Vagina (tissue), 2 donors: ENCODE results near the gene EIF3I. TPM values are rescaled to one million over a fixed set of nuclear protein-coding genes. Genes with fewer than 3 reads are reported as not detected.

ENCODE experiments used
- DNase-seq, 2 donors: peaks; one replicate each; pipeline ENCODE4 v3.0.0-alpha.2; 2017; ENCODE audit errors: extremely low spot score in 2 of 2
- H3K27ac ChIP-seq: fragments of 200-600 bp; sonication (generic); one replicate; pipeline ENCODE4 v1.5.1; 2019
- H3K27me3 ChIP-seq: fragments of 200-600 bp; sonication (generic); one replicate; pipeline ENCODE4 v1.5.1; 2019
- H3K36me3 ChIP-seq, 2 donors: fragments of 200-600 bp; sonication (generic); one replicate each; pipeline ENCODE4 v1.5.1; 2017 to 2019
- H3K4me1 ChIP-seq: fragments of 200-600 bp; sonication (generic); one replicate; pipeline ENCODE4 v1.5.1; 2019
- H3K4me3 ChIP-seq, 2 donors: fragments of 200-600 bp; sonication (generic); 1 replicate in 1 of 2; 2 replicates in 1 of 2; pipeline ENCODE4 v1.5.1; 2016 to 2019
- H3K9me3 ChIP-seq: fragments of 200-600 bp; sonication (generic); one replicate; pipeline ENCODE4 v1.5.1; 2019
- CTCF ChIP-seq, 3 experiments: fragments of 450-650 bp in 2 of 3; fragments of 200-600 bp in 1 of 3; sonication (generic) in 1 of 3; IDR thresholded peaks; one replicate each; pipeline ENCODE4 v1.5.1; 2017 to 2019; ENCODE audit warnings: antibody characterized with exemption in 3 of 3, mild to moderate bottlenecking in 2 of 3, moderate library complexity in 2 of 3
- POLR2A ChIP-seq, 2 donors: fragments of 450-650 bp; IDR thresholded peaks; one replicate each; pipeline ENCODE4 v1.6.1; 2017; ENCODE audit warnings: antibody characterized with exemption in 2 of 2, mild to moderate bottlenecking in 2 of 2, moderate library complexity in 2 of 2
- POLR2AphosphoS5 ChIP-seq, 2 donors: sonication (generic); formaldehyde crosslinking; IDR thresholded peaks; one replicate each; pipeline ENCODE4 v1.9.0; 2017; ENCODE audit warnings: antibody characterized with exemption in 2 of 2, mild to moderate bottlenecking in 2 of 2, low read depth in 1 of 2; ENCODE audit not compliant: insufficient read depth in 1 of 2
- intact Hi-C: fragments of 100-400 bp; cut with DNase I; formaldehyde crosslinking; loops from one replicate; pipeline ENCODE4 v1.15.1; 2023
- total RNA-seq: library from RNA; depleted of rRNA; stranded (reverse); fragments of >200 nt; gene quantifications from one replicate; pipeline ENCODE4 v1.2.3, GENCODE V29; 2016

EIF3I gene
- total RNA-seq, 1 donor from 2014 or later, result 164 TPM

DNA sequence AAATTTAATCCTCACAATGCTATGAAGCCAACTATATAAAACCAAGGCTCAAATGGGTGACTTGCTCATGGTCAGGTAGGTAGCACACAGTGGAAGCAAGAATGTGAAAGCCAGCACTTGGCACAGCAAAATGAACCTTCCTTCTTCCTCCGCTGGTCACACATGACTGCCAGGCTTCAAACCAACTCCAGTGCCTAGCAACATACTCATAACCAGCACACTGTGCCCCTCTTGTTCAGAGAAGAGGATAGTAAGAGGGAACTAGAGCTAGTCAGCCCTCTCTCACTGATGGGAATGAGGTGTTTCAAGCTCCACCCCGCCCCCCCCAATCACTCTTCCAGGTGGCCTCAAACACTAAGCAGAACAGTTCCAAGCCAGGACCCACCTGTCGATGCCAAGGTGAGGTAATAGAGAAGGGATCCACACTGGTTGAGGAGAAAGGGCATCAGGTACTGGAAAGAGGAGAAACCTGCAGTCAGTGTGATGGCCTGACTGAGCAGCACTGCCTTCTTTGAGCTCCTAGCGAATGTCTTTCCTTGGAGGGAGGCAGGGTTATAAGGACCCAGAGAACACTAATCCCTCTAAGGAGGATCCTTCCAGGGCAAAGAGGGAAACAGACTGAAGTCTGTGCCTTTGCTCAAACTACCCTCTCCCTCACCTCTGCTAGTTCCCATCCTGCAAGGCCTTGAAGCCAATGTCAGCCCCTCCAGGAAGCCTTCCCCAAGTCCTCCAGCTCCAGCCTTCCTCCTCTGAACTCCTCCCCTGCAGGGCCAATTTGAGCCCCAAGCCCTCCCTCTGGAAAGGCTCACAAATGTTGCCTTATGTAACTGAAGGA, 1.2 kb upstream of the EIF3I start:
- Histone ChIP-seq H3K36me3 (peaks cover 0 to 28% of the 10 kb centered on the region in 2 donors), H3K27me3 (no peaks in the 10 kb centered on the region), H3K27ac (peak overlapping the region; percentile 87), H3K9me3 (no peaks in the 10 kb centered on the region), H3K4me1 (peaks cover 28% of the 10 kb centered on the region), H3K4me3 (peak overlapping the region; percentile 92 to 95)
- no peak for DNase-seq
- no peak for TF ChIP-seq CTCF (IDR thresholded peaks at IDR 0.05)
- TF ChIP-seq POLR2A (IDR thresholded peaks at IDR 0.05), result no peak
- intact Hi-C loops, result loop anchor here (10.0 kb wide), 1 partner anchor 174 kb away; the partner anchor contains the start of gene BSDC1

DNA sequence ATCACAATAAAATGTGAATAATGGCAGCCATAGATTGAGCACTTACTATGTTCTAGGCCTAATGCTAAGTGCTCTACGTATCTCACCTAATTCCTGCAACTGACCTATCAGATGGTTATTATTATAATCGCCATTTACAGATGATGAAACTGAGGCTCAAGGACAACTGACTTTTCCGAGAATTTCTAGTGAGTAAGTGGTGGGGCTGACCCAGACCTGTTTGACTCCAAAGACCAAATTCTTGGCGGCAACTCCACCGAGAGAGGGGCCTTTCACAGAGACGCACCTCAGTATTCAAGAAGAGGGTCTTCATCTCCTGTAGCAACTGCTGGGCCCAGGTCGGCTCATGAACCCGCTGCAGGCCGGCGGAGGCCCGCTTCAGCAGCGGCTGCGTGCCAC, 627 bp upstream of the EIF3I start:
- Histone ChIP-seq H3K4me3 (peak overlapping the region; percentile 92 to 95), H3K27ac (peak overlapping the region; percentile 87), H3K36me3 (peaks cover 0 to 30% of the 10 kb centered on the region in 2 donors), H3K9me3 (no peaks in the 10 kb centered on the region), H3K27me3 (no peaks in the 10 kb centered on the region), H3K4me1 (peaks cover 28% of the 10 kb centered on the region)
- intact Hi-C loops, result loop anchor here (10.0 kb wide), 1 partner anchor 173 kb away; the partner anchor contains the start of gene BSDC1
- DNase-seq, result no peak
- TF ChIP-seq CTCF (IDR thresholded peaks at IDR 0.05) (no peak), POLR2A (IDR thresholded peaks at IDR 0.05) (no peak), POLR2AphosphoS5 (IDR thresholded peaks at IDR 0.05; ENCODE audit: insufficient read depth in 1 of 2, low read depth in 1 of 2) (no peak)

GRCh38 chr1:32223683-32224082, 1.5 kb downstream of the EIF3I start:
- Histone ChIP-seq H3K9me3 (no peaks in the 10 kb centered on the region), H3K36me3 (peaks cover 0 to 46% of the 10 kb centered on the region in 2 donors), H3K4me1 (peaks cover 28% of the 10 kb centered on the region), H3K27me3 (no peaks in the 10 kb centered on the region), H3K27ac (peak overlapping the region; percentile 87), H3K4me3 (peak overlapping the region in 1 of 2 donors; percentile 95)
- no peak for DNase-seq
- no peak for TF ChIP-seq CTCF (IDR thresholded peaks at IDR 0.05)
- TF ChIP-seq POLR2A (IDR thresholded peaks at IDR 0.05), result no peak
- no peak for TF ChIP-seq POLR2AphosphoS5 (IDR thresholded peaks at IDR 0.05; ENCODE audit: insufficient read depth in 1 of 2, low read depth in 1 of 2)
- intact Hi-C loops, result loop anchor here (10.0 kb wide), 1 partner anchor 171 kb away; the partner anchor contains the start of gene BSDC1

GRCh38 chr1:32224285-32224684, 2.1 kb downstream of the EIF3I start:
- Histone ChIP-seq H3K27me3 (no peaks in the 10 kb centered on the region), H3K4me1 (peaks cover 28% of the 10 kb centered on the region), H3K27ac (no peak overlapping the region), H3K9me3 (no peaks in the 10 kb centered on the region), H3K36me3 (peaks cover 0 to 52% of the 10 kb centered on the region in 2 donors), H3K4me3 (no peak overlapping the region)
- TF ChIP-seq POLR2A (IDR thresholded peaks at IDR 0.05) (no peak), CTCF (IDR thresholded peaks at IDR 0.05) (no peak), POLR2AphosphoS5 (IDR thresholded peaks at IDR 0.05; ENCODE audit: insufficient read depth in 1 of 2, low read depth in 1 of 2) (no peak)
- no peak for DNase-seq
- intact Hi-C loops, result loop anchor here (10.0 kb wide), 1 partner anchor 171 kb away; the partner anchor contains the start of gene BSDC1

- Histone ChIP-seq H3K4me1 (peaks cover 4% of the 10 kb centered on the region), H3K36me3 (peaks cover 0 to 83% of the 10 kb centered on the region in 2 donors), H3K27me3 (no peaks in the 10 kb centered on the region), H3K4me3 (no peak overlapping the region), H3K9me3 (no peaks in the 10 kb centered on the region), H3K27ac (no peak overlapping the region)
- DNase-seq, result no peak
- no peak for TF ChIP-seq POLR2A (IDR thresholded peaks at IDR 0.05)
- no peak for TF ChIP-seq CTCF (IDR thresholded peaks at IDR 0.05)
- no peak for TF ChIP-seq POLR2AphosphoS5 (IDR thresholded peaks at IDR 0.05; ENCODE audit: insufficient read depth in 1 of 2, low read depth in 1 of 2)
- intact Hi-C loops, result loop anchor here (10.0 kb wide), 1 partner anchor 166 kb away; the partner anchor contains the start of gene BSDC1
These were observed 6.6 kb downstream of the EIF3I start for GRCh38 chr1:32228771-32229170.
